Activated naive CD8-positive, alpha-beta T cell treated with anti-CD3 and anti-CD28 coated beads, Interleukin-2, amount 50 U/mL, for 24 hours (primary cell): Measurements from ENCODE around the gene E2F4.

Source experiments
- ATAC-seq: fragments of 150-1000 bp; cut with Tn5 transposase; one replicate; pipeline ENCODE4 v1.10.0; 2021
- DNase-seq: peaks from one replicate; pipeline ENCODE4 v3.0.0; 2021
- H3K27ac Mint-ChIP-seq: one replicate; pipeline ENCODE4 v1.8.0; 2021; ENCODE audit warnings: mild to moderate bottlenecking, mixed read lengths
- H3K27me3 Mint-ChIP-seq: one replicate; pipeline ENCODE4 v1.8.0; 2021; ENCODE audit warnings: mixed read lengths
- H3K36me3 Mint-ChIP-seq: one replicate; pipeline ENCODE4 v1.8.0; 2021; ENCODE audit warnings: low read depth, mixed read lengths
- H3K4me1 Mint-ChIP-seq: one replicate; pipeline ENCODE4 v1.8.0; 2021; ENCODE audit warnings: mixed read lengths
- H3K4me3 Mint-ChIP-seq: one replicate; pipeline ENCODE4 v1.8.0; 2021; ENCODE audit warnings: mild to moderate bottlenecking, moderate library complexity, mixed read lengths
- H3K9me3 Mint-ChIP-seq: one replicate; pipeline ENCODE4 v1.8.0; 2021; ENCODE audit warnings: mixed read lengths

Gene E2F4

DNA sequence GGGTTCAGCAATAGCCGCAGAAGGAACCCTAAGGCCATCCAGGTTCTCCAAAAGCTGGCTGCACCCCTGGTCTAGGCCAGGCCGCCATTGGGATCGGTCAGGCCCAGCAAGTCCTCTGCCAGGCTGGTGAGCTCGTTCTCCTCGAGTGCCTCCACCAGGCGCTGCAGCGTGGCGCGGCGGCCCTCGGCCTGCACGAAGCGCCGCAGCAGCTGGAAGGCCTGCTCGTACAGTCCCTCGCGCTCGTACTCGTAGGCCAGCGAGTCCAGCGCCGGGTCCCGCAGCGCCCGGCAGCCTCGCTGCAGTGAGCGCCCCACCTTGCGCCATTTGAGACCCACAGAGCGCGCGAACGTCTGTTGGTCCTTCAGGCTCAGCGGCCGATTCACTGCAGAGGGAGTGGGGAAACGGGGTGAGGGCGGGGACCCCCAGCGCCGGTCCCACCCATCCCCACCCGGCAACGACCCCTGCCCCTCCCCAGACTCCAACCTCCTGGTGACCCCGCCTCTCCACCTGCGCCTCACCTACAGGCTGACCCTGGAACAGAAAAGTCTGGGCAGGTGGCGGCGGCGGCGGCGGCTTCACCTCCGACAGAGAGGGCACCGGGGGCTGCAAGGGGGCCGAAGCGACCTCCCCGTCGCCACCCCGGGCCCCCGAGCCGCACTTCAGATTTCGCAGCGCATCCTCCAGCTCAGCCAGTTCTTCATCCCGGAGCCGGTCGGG, 37.2 kb upstream of the E2F4 start:
- Mint-ChIP-seq H3K27ac (no peak overlapping the region), H3K4me1 (peaks cover 39% of the 10 kb centered on the region)
- no peak for DNase-seq

DNA sequence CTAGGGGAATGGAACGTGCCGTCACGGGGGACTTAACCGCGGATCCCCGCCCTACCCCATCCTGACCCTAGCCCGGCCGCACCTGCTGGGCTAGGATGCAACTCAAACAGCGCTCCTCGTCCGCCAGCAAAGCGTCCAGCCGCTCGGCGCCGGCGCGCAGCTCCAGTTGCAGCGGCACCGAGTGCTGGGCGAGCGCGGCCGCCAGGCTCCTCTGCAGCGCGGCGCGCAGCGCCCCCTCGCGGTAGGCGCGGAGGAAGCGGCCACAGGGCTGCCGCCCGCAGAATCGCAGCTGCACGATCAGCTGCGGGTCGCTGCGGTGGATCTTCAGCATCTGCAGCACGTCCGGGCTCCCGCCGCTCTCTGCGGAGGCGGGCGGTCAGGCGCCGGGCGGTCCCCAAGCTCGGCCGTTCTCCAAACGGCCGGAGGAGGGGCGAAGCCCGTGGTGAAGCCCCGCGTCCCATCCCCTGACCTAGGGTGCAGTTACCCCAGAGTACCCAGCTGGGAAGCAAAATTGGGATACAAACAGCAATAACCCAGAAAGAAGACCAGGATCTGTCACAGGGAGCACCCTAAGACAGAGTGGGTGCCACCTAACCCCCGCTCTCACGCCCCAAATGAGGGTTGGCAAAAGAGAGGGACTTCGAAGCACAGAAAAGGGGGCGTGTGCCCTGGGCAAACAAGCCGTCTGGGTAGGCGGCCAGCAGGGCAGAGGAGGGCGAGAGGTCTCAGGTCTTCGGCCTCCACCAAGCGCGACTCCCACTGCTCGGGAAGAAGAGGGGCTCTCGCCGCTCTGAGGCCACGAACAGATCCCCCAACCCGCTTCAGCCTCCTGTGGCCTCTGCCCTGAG, 36.4 kb upstream of the E2F4 start:
- no peak overlapping the region for H3K27ac Mint-ChIP-seq
- H3K4me3 Mint-ChIP-seq = peak overlapping the region; percentile 46
- no peaks in the 10 kb centered on the region for H3K9me3 Mint-ChIP-seq
- no peaks in the 10 kb centered on the region for H3K36me3 Mint-ChIP-seq
- H3K27me3 Mint-ChIP-seq = peaks cover 19% of the 10 kb centered on the region
- H3K4me1 Mint-ChIP-seq = peaks cover 41% of the 10 kb centered on the region
- DNase-seq = peak; percentile 85
- peak; percentile 50 for ATAC-seq

More for the DNA sequence above, 37.2 kb upstream of the E2F4 start:
- no peaks in the 10 kb centered on the region for H3K9me3 Mint-ChIP-seq
- no peak overlapping the region for H3K4me3 Mint-ChIP-seq
- no peaks in the 10 kb centered on the region for H3K36me3 Mint-ChIP-seq
- H3K27me3 Mint-ChIP-seq = peaks cover 19% of the 10 kb centered on the region
- ATAC-seq = no peak

DNA sequence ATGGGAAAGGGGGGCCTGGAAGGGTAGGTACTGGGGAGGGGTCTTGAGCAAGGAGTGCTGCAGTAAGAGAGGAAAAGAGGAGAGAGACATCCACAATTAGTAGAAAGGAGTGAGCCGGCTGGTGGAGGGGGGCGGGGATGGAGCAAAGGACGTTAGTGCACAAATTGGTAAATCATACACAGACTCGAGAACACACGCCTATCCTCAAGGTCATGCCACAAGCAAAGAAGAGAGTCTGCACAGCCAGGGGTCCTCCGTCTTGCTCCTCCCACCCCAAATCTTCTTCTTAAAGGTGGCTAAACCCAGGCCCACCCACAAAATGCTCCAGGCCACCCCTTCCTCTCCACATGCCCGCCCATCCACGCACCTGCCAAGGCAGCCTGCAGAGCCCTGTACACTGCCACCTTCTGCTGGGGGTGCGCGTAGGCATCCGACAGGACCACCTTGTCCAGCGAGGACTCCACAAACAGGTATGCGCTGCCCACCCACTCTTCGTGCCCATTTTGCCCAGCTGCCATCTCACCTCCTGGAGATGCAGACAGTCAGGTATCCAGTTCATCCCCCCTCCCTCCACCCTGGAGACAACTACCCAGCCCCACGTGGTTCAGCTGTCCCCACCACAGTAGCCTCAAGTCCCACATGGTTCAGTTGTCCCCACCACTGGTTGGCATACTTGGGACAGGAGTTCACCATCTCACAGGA, 35.7 kb upstream of the E2F4 start:
- H3K36me3 Mint-ChIP-seq = no peaks in the 10 kb centered on the region
- H3K27ac Mint-ChIP-seq = no peak overlapping the region
- H3K9me3 Mint-ChIP-seq = no peaks in the 10 kb centered on the region
- ATAC-seq (no peak), DNase-seq (peak; percentile 10)
- H3K27me3 Mint-ChIP-seq = peaks cover 16% of the 10 kb centered on the region
- no peak overlapping the region for H3K4me3 Mint-ChIP-seq
- peaks cover 43% of the 10 kb centered on the region for H3K4me1 Mint-ChIP-seq

DNA sequence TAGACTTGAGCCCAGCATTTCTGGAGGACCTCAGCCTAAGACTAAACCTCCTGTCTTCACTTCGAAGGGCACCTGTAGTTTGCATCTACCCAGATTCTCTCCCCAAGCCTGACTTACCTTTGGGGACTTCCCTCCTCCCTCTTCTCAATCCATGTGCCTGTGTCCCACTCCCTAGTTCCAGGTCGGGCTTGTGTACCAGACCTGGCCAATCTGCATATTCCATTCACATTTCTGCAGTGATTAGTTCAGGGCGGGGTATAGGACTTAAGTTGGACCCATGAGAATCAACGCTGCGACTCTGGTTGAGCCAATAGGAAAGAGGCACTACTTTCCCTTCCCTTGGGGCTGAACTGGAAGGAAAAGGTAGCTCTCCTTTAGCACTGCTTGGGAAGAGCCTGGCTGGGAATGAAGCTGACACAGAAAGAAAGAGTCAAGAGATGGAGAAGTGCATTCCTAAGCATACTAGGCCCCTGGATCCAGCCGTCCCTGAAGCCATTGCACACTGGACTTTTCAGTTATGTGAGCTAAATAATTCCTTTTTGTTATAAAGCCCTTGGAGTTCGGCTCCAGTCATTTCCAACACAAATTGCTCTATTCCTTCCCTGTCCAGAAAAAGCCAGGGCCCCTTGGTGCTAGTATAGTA, 34.7 kb upstream of the E2F4 start:
- no peaks in the 10 kb centered on the region for H3K9me3 Mint-ChIP-seq
- peak overlapping the region; percentile 36 for H3K27ac Mint-ChIP-seq
- H3K36me3 Mint-ChIP-seq = peaks cover under 1% of the 10 kb centered on the region
- H3K4me3 Mint-ChIP-seq = no peak overlapping the region
- ATAC-seq (no peak), DNase-seq (no peak)
- peaks cover 47% of the 10 kb centered on the region for H3K4me1 Mint-ChIP-seq
- H3K27me3 Mint-ChIP-seq = peaks cover 18% of the 10 kb centered on the region

DNA sequence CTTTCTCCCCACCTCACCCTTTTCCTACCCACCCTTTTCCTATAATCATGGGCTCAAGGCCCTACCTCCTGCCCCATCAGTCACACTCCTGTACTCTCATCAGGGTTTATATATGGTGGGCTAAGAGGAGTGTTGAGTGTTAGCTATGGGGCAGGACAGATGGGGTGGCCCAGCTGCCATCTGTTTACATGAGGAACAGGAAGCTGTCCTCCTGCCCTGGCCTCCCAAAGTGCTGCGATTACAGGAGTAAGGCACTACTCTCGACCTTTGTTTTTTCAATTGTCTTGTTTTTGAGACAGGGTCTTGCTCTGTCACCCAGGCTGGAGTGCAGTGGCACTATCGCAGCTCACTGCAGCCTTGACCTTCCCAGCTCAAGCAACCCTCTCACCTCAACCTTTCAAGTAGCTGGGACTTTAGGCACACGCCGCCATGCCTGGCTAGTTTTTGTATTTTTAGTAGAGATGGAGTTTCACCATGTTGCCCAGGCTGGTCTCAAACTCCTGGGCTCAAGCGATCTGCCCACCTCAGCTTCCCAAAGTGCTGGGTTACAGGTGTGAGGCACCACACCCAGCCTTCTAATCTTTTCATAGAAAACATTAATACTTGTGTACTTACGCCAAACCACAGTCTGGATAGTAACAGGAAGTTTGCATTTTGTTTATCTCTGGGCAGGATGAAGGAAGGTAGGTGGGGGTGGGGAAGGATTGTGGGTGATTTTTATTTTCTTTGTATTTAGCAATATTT, 33.9 kb upstream of the E2F4 start:
- Mint-ChIP-seq H3K27me3 (peaks cover 17% of the 10 kb centered on the region), H3K4me1 (peaks cover 51% of the 10 kb centered on the region), H3K36me3 (peaks cover 4% of the 10 kb centered on the region), H3K9me3 (no peaks in the 10 kb centered on the region), H3K27ac (peak overlapping the region; percentile 79), H3K4me3 (peak overlapping the region; percentile 86)
- no peak for ATAC-seq
- no peak for DNase-seq

DNA sequence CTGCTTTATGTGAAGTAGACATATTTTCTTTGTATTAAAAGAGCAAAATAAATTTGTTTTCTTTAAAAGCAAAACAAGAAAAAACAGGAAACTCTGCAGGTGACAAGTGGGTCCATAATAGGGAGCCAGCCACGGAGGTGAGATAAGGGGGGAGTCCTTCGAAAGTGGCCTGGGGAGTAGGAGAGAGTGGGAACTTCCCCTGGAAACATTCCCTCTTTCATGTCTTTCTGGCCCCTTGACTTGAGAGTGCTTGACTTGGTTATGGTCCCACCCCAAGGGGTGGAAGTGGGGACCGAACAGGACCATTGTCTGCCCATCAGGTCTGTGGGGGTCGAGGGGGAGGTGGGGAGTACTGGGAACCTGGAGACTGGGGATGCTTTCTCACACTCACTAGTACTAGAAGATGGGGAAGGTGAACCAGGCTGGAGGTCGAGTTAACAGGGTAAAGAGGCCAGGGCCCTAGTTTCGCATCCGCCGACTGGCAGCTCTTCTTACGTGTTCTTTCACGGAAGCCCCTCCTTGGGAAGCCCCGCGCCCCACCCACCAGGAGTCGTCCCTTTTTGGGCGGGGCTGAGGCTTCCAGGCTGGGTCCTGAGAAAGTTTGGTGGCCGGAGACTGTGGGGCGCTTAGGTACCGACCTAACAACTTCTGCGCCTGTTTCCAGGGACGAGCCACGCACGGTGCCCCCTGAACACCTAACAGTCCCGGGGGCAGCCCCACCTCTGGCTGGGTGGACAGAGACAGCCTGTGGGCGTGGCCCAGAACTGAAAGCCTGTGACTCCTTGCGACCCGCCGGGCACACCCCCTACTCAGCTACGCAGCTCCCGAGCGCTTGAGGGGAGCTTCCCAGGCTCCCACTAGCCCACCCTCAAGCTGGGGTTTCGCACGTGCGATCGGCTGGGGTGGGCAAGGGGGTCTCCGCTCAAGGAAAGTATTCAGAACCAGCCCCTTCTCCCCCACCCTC, 33.0 kb upstream of the E2F4 start:
- DNase-seq (peak; percentile 84), ATAC-seq (peak; percentile 47)
- Mint-ChIP-seq H3K4me3 (peak overlapping the region; percentile 86), H3K27ac (peak overlapping the region; percentile 79), H3K9me3 (no peaks in the 10 kb centered on the region), H3K27me3 (peaks cover 20% of the 10 kb centered on the region), H3K36me3 (peaks cover 4% of the 10 kb centered on the region), H3K4me1 (peaks cover 48% of the 10 kb centered on the region)

DNA sequence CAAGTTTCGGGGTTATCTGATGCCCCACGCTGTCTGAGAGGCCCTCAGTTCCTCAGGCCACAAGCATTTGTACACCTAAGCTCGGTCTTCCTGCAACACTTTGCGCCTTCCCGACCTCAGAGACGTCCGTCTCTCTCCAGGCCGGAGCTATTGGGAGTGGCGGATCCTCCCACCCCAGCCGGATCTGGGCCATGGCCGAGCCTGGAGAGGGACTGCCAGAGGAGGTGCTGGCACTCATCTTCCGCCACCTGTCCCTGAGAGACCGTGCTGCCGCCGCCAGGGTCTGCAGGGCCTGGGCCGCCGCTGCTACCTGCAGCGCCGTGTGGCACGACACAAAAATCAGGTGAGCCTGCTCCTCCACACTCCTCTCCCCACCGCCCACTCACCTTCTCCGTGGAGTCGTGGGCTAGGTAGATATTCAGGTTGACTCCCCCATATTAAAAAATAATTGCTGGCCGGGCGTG, 30.3 kb upstream of the E2F4 start:
- peaks cover 4% of the 10 kb centered on the region for H3K36me3 Mint-ChIP-seq
- H3K27me3 Mint-ChIP-seq = peaks cover 34% of the 10 kb centered on the region
- H3K4me3 Mint-ChIP-seq = peak overlapping the region; percentile 26
- DNase-seq = no peak
- ATAC-seq = no peak
- peaks cover 50% of the 10 kb centered on the region for H3K4me1 Mint-ChIP-seq
- no peaks in the 10 kb centered on the region for H3K9me3 Mint-ChIP-seq
- H3K27ac Mint-ChIP-seq = no peak overlapping the region

DNA sequence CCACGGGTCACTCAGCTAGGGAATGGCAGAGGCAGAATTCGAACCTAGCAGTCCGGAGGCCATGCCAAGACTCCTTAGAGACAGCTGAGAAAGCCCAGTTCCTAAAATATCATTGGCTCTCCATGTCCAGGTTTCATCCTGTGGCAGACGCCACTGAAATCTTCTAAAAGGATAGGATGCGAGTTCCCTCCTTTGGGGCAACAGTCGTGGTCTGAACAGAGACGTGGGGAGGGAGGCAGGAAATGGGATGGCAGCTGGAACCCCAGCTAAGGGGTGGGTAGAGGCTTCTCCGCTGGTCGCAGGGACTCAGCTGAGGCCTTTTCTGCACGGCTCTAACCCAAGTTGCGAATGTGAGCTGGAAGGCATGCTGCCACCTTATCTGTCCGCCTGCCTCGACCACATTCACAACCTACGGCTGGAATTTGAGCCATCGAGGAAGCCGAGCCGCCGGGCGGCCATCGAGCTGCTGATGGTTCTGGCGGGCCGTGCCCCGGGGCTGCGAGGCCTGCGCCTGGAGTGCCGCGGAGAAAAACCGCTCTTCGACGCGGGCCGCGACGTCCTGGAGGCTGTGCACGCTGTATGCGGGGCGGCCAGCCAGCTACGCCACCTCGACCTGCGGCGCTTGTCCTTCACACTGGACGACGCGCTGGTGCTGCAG, 29.3 kb upstream of the E2F4 start:
- DNase-seq = no peak
- no peak for ATAC-seq

DNA sequence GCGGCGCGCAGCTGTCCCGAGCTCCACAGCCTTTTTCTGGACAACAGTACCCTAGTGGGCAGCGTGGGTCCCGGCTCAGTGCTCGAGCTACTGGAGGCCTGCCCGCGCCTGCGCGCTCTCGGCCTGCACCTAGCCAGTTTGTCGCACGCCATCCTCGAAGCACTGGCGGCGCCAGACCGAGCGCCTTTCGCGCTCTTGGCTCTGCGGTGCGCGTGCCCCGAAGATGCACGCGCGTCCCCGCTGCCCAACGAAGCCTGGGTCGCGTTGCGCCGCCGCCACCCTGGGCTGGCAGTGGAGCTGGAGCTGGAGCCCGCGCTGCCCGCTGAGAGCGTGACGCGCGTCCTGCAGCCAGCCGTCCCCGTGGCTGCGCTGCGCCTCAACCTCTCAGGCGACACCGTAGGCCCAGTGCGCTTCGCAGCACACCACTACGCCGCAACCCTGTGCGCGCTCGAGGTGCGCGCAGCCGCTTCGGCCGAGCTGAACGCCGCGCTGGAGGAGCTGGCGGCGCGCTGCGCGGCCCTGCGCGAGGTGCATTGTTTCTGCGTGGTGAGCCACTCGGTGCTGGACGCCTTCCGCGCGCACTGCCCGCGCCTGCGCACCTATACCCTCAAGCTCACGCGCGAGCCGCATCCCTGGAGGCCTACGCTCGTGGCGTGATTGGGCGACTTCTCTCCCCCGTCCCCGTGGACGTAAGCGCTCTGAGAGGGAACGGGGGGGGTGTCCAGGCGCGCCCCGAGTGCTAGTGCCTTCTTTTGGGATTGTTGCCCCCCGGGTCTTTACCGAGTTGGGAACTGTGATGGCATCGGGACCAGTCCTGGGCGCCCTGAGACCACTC, 28.6 kb upstream of the E2F4 start:
- peaks cover 4% of the 10 kb centered on the region for H3K36me3 Mint-ChIP-seq
- no peaks in the 10 kb centered on the region for H3K9me3 Mint-ChIP-seq
- no peak overlapping the region for H3K27ac Mint-ChIP-seq
- no peak for ATAC-seq
- H3K4me1 Mint-ChIP-seq = peaks cover 39% of the 10 kb centered on the region
- peaks cover 52% of the 10 kb centered on the region for H3K27me3 Mint-ChIP-seq
- H3K4me3 Mint-ChIP-seq = no peak overlapping the region
- no peak for DNase-seq

More for the DNA sequence above, 29.3 kb upstream of the E2F4 start:
- Mint-ChIP-seq H3K4me3 (peak overlapping the region; percentile 32), H3K4me1 (peaks cover 47% of the 10 kb centered on the region), H3K27me3 (peaks cover 45% of the 10 kb centered on the region), H3K9me3 (no peaks in the 10 kb centered on the region), H3K36me3 (peaks cover 4% of the 10 kb centered on the region), H3K27ac (no peak overlapping the region)

DNA sequence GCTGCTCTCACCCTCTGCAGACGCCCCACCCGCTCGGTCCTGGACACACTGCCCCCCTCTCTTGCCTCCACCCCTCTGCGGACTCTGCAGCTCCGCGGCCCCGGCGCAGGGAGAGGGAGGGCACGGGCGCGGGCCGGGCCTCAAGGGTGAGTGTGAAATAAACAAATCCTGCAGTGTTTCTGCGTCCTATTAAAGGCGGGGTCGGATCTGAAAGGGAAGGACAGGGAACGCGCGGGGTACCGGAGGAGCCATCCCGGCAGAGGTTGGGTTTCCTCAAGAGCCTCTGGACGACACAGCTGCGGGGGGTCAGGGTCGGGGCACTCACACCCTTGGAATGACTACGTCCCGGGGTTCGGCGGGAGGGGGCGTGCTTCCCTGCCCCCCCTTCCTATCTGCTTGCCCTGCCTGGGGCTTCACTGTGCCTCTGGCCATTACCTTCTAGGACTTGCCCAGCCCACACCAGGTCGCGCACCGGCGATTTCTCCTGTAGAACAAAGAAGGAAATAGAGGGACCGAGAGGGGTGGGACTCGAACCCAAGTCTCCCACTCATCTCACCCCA, 27.9 kb upstream of the E2F4 start:
- Mint-ChIP-seq H3K27me3 (peaks cover 58% of the 10 kb centered on the region), H3K27ac (no peak overlapping the region)

DNA sequence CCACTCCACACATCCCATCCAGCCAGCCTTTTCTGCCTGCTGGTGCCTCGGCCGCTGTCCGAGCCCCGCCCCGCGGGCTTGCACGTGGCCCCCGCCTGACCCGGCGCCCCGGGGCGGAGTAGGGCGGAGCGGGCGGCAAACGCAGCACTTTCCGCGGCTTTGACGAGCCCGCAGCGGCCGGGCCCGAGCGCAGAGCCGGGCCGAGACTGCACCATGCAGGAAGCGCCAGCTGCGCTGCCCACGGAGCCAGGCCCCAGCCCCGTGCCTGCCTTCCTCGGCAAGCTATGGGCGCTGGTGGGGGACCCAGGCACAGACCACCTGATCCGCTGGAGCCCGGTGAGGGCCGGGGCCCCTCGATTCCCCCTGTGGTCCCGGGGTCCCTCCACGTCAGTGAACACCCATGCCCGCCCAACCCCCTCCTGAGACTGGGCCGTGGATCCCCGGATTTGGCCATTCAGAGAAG, 27.3 kb upstream of the E2F4 start, which contains the start of gene HSF4:
Gene HSF4 (plus strand): TSS at position 147 of the 463 bp plus-strand sequence. CDS start 67 bp downstream, at position 214.
- no peak within 1 kb of the TSS for H3K27ac Mint-ChIP-seq
- H3K4me3 Mint-ChIP-seq = no peak within 1 kb of the TSS
- no peaks in the 10 kb centered on the region for H3K9me3 Mint-ChIP-seq
- H3K27me3 Mint-ChIP-seq = peaks cover 62% of the 10 kb centered on the region
- DNase-seq = no peak
- peaks cover 33% of the 10 kb centered on the region for H3K4me1 Mint-ChIP-seq
- H3K36me3 Mint-ChIP-seq = peaks cover 4% of the 10 kb centered on the region
- no peak for ATAC-seq

More for the DNA sequence above, 27.9 kb upstream of the E2F4 start:
- DNase-seq = no peak
- Mint-ChIP-seq H3K4me3 (no peak overlapping the region), H3K9me3 (no peaks in the 10 kb centered on the region), H3K4me1 (peaks cover 32% of the 10 kb centered on the region), H3K36me3 (peaks cover 4% of the 10 kb centered on the region)
- ATAC-seq = no peak
